Measurements from ENCODE around the gene BAZ1A.
A peak's percentile ranks its signal among the peaks of the same experiment; 100 is the strongest.

The BAZ1A gene, protein sequence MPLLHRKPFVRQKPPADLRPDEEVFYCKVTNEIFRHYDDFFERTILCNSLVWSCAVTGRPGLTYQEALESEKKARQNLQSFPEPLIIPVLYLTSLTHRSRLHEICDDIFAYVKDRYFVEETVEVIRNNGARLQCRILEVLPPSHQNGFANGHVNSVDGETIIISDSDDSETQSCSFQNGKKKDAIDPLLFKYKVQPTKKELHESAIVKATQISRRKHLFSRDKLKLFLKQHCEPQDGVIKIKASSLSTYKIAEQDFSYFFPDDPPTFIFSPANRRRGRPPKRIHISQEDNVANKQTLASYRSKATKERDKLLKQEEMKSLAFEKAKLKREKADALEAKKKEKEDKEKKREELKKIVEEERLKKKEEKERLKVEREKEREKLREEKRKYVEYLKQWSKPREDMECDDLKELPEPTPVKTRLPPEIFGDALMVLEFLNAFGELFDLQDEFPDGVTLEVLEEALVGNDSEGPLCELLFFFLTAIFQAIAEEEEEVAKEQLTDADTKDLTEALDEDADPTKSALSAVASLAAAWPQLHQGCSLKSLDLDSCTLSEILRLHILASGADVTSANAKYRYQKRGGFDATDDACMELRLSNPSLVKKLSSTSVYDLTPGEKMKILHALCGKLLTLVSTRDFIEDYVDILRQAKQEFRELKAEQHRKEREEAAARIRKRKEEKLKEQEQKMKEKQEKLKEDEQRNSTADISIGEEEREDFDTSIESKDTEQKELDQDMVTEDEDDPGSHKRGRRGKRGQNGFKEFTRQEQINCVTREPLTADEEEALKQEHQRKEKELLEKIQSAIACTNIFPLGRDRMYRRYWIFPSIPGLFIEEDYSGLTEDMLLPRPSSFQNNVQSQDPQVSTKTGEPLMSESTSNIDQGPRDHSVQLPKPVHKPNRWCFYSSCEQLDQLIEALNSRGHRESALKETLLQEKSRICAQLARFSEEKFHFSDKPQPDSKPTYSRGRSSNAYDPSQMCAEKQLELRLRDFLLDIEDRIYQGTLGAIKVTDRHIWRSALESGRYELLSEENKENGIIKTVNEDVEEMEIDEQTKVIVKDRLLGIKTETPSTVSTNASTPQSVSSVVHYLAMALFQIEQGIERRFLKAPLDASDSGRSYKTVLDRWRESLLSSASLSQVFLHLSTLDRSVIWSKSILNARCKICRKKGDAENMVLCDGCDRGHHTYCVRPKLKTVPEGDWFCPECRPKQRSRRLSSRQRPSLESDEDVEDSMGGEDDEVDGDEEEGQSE (N-terminal part only)

DNA sequence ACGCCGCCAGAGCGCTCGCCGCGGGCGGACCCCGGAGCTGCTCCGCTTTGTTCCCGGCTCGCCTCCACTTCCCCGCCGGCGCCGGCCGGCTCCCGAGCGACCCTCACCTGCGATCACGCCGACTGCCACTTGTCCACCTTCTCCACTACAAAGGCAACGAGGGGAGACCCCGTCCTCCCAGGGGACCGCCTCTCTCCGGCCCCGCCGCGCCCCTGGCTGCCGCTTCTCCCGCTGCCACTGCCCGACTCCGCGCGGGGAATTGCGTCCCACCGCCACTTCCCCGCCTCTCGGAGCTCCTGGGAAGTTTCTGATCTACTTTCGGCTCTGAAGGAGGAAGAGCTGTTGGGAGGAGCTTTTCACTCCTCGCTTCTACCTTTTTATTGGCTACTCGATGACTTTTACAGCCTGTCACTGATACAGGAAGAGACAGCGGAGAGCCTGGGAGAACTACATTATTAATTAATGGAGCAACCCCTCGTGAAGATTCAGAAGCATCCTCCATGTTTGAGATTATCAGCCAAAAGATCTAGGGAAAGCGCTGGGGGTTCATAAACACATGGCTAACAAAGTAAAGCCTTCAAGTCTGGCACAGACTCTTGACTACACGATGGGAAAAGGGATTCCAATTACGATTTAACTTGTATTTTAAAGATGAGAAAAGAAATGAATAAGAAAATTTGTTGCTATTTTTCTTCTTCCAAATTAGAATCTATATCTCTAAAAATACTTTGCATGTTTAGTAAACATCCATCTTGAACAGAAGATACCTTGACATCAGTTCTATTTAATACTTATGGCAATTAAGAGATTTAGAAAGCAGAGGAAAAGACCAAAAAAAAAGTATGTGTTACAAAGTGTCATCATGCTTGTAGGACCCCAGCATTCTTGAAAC is at the start of gene BAZ1A:
Gene BAZ1A (minus strand): TSS at position 330 of the 892 bp plus-strand sequence. CDS start 756 bp downstream, outside the sequence.
- Mint-ChIP-seq H3K9me3 (no peaks in the 10 kb centered on the region), H3K4me3 (peak within 1 kb of the TSS; percentile 99), H3K4me1 (ENCODE audit: low read depth) (peaks cover 15% of the 10 kb centered on the region), H3K27ac (peak within 1 kb of the TSS; percentile 100), H3K36me3 (ENCODE audit: low read depth) (peaks cover 46% of the 10 kb centered on the region), H3K27me3 (no peaks in the 10 kb centered on the region)
- intact Hi-C loops (cut with micrococcal nuclease), result loop anchor here (2.0 to 10.0 kb wide), 2 partner anchors 60 to 172 kb away; partner anchors contain the start of gene FAM177A1

DNA sequence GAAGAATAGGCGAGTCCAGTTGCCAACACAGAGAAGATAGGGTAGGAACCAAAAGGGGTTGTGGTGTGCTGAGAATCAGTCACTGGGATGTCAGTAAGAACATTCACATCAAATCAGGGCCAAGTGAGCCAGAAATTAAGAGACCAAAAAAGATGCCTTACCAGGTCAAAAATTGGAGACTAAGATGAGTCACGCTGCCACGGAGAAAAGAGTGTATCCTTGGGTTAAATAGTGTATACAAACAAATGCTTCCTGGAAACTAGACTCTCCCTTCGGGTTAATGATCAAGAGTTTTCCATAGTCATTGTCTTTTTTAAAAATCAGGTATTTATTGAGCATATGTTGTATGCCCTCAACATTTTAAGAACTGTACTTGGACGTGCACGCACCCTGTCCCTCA is 45.2 kb upstream of the BAZ1A start:
- Mint-ChIP-seq H3K9me3 (no peaks in the 10 kb centered on the region), H3K4me1 (ENCODE audit: low read depth) (no peaks in the 10 kb centered on the region), H3K36me3 (ENCODE audit: low read depth) (no peaks in the 10 kb centered on the region), H3K27ac (no peak overlapping the region), H3K27me3 (no peaks in the 10 kb centered on the region), H3K4me3 (no peak overlapping the region)
- intact Hi-C loops (cut with micrococcal nuclease), result no loop called here

DNA sequence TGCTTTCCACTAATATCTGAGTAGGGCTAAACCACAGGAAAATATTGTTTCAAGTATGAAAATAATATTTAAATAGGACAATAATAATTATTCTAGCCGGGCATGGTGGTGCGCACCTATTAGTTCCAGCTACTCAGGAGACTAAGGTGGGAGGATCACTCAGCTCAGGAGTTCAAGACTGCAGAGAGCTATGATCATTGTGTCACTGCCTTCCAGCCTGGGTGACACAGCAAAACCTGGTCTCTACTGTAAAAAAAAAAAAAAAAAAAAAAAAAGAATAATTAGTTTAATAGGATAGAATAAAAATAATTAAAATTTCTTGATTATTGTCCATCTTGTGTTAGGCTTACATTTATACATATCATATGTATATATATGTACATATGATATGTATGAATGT is 38.5 kb upstream of the BAZ1A start:
- H3K27me3 Mint-ChIP-seq, result no peaks in the 10 kb centered on the region
- no peaks in the 10 kb centered on the region for H3K36me3 Mint-ChIP-seq (ENCODE audit: low read depth)
- H3K4me3 Mint-ChIP-seq, result no peak overlapping the region
- H3K9me3 Mint-ChIP-seq, result no peaks in the 10 kb centered on the region
- intact Hi-C loops (cut with micrococcal nuclease), result no loop called here
- H3K27ac Mint-ChIP-seq, result no peak overlapping the region
- H3K4me1 Mint-ChIP-seq (ENCODE audit: low read depth), result peaks cover 10% of the 10 kb centered on the region

DNA sequence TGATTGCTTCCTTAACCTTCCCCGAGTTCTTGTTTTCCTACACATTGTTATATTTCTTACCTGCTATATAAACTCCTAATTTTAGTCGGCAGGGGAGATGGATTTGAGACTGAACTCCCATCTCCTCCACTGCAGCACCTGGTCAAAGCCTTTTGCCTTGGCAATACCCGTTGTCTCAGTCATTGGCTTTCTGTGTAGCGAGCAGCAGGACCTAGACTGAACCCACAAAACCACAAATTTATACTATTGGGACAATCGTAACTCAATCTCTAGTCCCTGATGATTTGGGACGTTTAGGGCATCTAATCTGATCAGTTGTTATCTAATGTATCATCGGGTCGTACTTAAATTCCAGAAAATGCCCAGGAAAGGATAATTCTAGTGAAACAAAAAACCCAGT is 37.8 kb upstream of the BAZ1A start:
- no peaks in the 10 kb centered on the region for H3K27me3 Mint-ChIP-seq
- no peak overlapping the region for H3K27ac Mint-ChIP-seq
- no peaks in the 10 kb centered on the region for H3K9me3 Mint-ChIP-seq
- intact Hi-C loops (cut with micrococcal nuclease), result no loop called here
- H3K36me3 Mint-ChIP-seq (ENCODE audit: low read depth), result no peaks in the 10 kb centered on the region
- H3K4me1 Mint-ChIP-seq (ENCODE audit: low read depth), result peaks cover 10% of the 10 kb centered on the region
- H3K4me3 Mint-ChIP-seq, result no peak overlapping the region

DNA sequence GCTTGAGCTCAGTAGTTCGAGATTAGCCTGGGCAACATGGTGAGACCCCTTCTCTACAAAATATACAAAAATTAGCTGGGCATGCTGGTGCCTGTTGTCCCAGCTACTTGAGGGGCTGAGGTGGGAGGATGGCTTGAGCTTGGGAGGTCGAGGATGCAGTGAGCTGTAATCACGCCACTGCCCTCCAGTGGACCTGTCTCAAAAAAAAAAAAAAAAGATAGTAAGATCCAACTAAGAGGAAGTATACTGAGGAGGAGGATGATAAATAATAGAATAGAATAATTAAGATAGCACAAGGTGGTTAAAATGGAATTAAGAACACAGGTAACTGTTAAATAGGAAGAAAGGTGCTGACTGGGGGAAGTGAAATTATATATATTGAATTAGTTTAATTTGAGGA is 37.0 kb upstream of the BAZ1A start:
- Mint-ChIP-seq H3K36me3 (ENCODE audit: low read depth) (no peaks in the 10 kb centered on the region), H3K27ac (no peak overlapping the region), H3K4me3 (no peak overlapping the region), H3K27me3 (no peaks in the 10 kb centered on the region), H3K4me1 (ENCODE audit: low read depth) (peaks cover 10% of the 10 kb centered on the region), H3K9me3 (no peaks in the 10 kb centered on the region)
- intact Hi-C loops (cut with micrococcal nuclease), result no loop called here

DNA sequence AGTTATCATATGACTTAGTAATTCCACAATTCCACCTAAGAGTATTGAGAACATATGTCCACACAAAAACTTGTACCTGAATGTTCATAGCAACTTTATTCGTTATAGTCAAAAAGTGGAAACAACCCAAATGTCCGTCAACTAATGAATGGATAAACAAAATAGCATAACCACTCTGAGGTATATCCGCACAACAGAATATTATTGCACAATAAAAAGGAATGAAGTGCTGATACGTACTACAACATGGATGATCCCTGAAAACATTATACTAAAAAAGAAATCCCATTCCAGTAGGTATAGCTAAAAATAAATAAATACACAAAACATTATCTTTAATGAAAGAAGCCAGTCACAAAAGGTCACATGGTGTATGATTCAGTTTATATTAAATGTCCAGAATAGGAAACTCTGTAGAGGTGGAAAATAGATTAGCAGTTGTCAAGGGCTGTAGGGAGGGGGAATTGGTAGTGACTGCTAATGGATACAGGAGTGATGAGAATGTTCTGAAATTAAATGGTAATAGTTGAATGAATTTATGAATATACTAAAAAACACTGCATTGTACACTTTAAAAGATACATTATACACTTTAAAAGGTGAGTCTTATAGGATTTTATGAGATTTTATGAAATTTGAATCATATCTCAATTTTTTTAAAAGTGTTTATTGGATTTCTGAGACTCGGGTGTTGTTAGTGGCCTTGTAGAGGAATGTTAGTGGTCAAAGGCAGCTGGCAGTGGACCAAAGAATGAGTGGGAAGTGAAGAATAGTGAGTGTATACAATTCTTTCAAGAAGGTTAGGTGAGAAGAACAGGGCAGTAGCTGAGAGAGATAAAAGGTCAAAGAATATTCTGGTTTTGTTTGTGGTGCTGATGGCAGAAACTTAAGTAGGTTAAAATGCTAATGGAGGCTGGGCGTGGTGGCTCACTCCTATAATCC is 36.3 kb upstream of the BAZ1A start:
- Mint-ChIP-seq H3K9me3 (no peaks in the 10 kb centered on the region), H3K4me1 (ENCODE audit: low read depth) (peaks cover 10% of the 10 kb centered on the region), H3K36me3 (ENCODE audit: low read depth) (no peaks in the 10 kb centered on the region), H3K4me3 (no peak overlapping the region), H3K27me3 (no peaks in the 10 kb centered on the region), H3K27ac (no peak overlapping the region)
- intact Hi-C loops (cut with micrococcal nuclease), result no loop called here

DNA sequence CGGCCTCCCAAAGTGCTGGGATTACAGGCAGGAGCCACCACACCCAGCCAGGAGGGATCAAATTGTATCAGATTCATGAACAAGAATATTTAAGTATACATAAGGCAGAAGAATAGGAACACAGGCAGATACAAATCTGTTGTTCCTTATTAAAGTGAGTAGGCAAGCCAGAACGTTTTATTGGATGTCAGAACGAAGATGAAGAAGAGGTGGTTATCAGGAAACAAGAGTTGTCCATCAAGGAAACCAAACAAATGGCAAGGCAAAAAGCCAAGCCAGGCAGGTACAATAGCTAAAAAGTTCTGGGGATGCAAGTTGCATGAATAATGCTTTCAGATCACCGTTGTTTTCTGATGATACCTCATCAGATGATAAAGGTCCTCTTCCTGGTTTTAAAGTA is 31.1 kb upstream of the BAZ1A start:
- H3K27ac Mint-ChIP-seq, result no peak overlapping the region
- H3K4me3 Mint-ChIP-seq, result no peak overlapping the region
- H3K27me3 Mint-ChIP-seq, result no peaks in the 10 kb centered on the region
- intact Hi-C loops (cut with micrococcal nuclease), result no loop called here
- H3K36me3 Mint-ChIP-seq (ENCODE audit: low read depth), result no peaks in the 10 kb centered on the region
- H3K9me3 Mint-ChIP-seq, result no peaks in the 10 kb centered on the region
- no peaks in the 10 kb centered on the region for H3K4me1 Mint-ChIP-seq (ENCODE audit: low read depth)

DNA sequence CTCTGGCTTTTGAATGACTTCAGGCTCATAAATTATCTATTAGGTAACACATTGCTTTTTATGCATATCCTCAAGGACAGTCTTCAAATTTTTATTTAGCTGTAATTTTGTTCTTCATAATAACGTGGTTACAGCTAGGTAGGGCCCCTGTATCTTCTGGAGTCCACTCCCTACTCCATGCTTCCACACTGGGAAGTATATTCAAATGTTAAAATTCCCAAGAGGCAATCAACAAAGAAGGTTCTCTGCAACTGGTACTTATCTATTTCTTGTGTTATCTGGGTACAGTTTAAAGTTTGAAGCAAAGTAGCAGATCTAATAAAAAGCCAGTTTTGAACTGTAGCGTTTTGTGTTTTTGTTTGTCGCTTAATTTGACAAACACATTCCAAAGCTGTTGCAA is 20.1 kb upstream of the BAZ1A start:
- H3K27me3 Mint-ChIP-seq, result no peaks in the 10 kb centered on the region
- H3K9me3 Mint-ChIP-seq, result no peaks in the 10 kb centered on the region
- no peaks in the 10 kb centered on the region for H3K36me3 Mint-ChIP-seq (ENCODE audit: low read depth)
- no peaks in the 10 kb centered on the region for H3K4me1 Mint-ChIP-seq (ENCODE audit: low read depth)
- intact Hi-C loops (cut with micrococcal nuclease), result no loop called here
- H3K27ac Mint-ChIP-seq, result no peak overlapping the region
- no peak overlapping the region for H3K4me3 Mint-ChIP-seq

DNA sequence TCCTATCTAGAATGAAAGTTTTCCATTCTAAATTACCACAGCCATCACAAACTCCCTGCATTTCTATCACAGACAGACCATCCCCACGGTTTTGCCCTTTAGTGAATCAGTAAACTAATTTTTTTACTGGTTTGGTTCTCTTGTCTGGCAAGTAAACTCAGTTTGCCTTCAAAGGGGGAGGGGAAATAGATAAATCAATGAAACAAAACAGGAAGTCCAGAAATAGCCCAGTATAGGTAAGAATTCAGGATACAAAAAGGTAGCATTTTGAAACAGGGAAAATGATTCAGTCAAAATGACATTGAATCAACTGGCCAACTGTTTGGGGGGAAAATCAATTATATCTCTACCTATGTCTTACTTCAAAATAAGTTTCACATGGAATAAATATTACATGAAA is 15.8 kb upstream of the BAZ1A start:
- H3K27ac Mint-ChIP-seq, result no peak overlapping the region
- no peaks in the 10 kb centered on the region for H3K27me3 Mint-ChIP-seq
- no peaks in the 10 kb centered on the region for H3K4me1 Mint-ChIP-seq (ENCODE audit: low read depth)
- intact Hi-C loops (cut with micrococcal nuclease), result no loop called here
- no peak overlapping the region for H3K4me3 Mint-ChIP-seq
- H3K9me3 Mint-ChIP-seq, result no peaks in the 10 kb centered on the region
- H3K36me3 Mint-ChIP-seq (ENCODE audit: low read depth), result no peaks in the 10 kb centered on the region

DNA sequence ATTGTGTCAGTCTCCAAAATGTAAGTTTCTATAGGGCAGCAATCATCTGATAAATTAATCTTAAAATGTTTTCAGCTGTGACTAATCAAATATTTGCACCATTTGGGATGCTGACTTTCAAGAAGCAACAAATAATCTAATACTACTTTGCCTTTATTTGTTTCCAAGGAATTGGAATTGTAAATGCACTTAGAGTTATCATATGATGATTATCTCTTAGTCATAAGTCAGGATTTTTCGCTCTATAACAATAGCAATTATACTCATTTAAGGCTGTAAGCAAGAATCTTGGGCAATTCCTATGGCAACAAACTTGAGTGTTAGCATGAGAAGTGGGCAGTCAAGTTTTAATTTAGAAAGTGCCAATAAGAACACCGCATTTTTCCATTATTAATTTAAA is 13.0 kb upstream of the BAZ1A start:
- no peaks in the 10 kb centered on the region for H3K9me3 Mint-ChIP-seq
- H3K4me1 Mint-ChIP-seq (ENCODE audit: low read depth), result peaks cover 8% of the 10 kb centered on the region
- no peaks in the 10 kb centered on the region for H3K27me3 Mint-ChIP-seq
- H3K36me3 Mint-ChIP-seq (ENCODE audit: low read depth), result no peaks in the 10 kb centered on the region
- H3K4me3 Mint-ChIP-seq, result no peak overlapping the region
- H3K27ac Mint-ChIP-seq, result no peak overlapping the region
- intact Hi-C loops (cut with micrococcal nuclease), result no loop called here

DNA sequence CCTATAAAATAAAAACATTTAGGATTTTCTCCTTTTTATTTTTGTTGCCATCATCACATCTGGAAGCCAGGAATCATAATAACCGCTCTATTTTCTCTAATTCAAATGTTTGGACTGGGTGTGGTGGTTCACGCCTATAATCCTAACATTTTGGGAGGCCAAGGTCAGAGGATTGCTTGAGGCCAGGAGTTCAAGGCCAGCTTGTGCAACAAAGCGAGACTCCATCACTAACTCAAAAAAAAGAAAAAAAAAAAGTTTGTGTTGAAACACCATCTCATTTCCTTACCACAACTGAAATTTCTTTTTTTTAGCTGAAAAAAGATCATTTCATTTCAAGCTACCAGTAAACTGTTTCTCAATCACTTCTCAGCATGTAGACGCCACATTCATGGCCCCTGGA is 8.8 kb upstream of the BAZ1A start:
- Mint-ChIP-seq H3K36me3 (ENCODE audit: low read depth) (no peaks in the 10 kb centered on the region), H3K4me1 (ENCODE audit: low read depth) (peaks cover 8% of the 10 kb centered on the region), H3K4me3 (no peak overlapping the region), H3K27me3 (no peaks in the 10 kb centered on the region), H3K9me3 (no peaks in the 10 kb centered on the region), H3K27ac (no peak overlapping the region)
- intact Hi-C loops (cut with micrococcal nuclease), result no loop called here

DNA sequence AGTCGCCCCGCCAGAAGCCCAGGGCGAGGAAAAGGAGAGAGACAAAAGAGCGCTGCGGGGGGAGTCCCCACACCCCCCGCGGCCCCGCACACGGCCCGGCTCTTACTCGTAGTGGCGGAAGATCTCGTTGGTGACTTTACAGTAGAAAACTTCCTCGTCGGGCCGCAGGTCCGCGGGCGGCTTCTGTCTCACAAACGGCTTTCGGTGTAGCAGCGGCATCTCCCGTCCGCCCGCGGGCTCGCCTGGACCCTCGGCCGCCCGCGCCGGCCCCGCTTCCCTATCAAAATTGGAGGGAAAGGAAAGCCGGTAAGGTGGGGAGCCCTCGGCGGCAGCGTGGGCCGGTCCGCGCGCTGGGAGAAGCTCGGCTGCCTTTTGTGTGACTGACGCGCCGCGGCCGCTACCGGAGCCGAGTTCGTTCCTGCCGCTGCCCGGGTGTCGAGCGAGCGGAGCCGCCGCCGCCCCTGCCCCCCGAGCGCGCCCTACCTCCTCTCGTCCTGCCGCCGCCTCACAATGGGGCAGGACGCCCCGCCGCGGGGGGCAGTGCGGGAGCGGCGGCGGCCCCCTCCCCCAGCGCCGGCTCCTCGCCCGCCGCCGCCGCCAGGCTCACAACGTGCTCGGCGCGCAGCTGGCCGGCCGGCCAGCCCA is 652 bp downstream of the BAZ1A start:
- Mint-ChIP-seq H3K27me3 (no peaks in the 10 kb centered on the region), H3K9me3 (no peaks in the 10 kb centered on the region), H3K36me3 (ENCODE audit: low read depth) (peaks cover 54% of the 10 kb centered on the region), H3K4me3 (peak overlapping the region; percentile 99), H3K27ac (peak overlapping the region; percentile 100), H3K4me1 (ENCODE audit: low read depth) (peaks cover 21% of the 10 kb centered on the region)
- intact Hi-C loops (cut with micrococcal nuclease), result loop anchor here (2.0 to 10.0 kb wide), 3 partner anchors 60 to 413 kb away; partner anchors contain the start of gene FAM177A1

Data from dendritic cell treated with granulocyte-macrophage colony-stimulating factor and Interleukin-4, amounts not matched to agents 40 ng/mL and 50 ng/mL, for 4 days (primary cell).